Epithelial cell of esophagus (primary cell): ENCODE measurements around the gene BAHD1.
A peak's percentile ranks its signal among the peaks of the same experiment; 100 is the strongest.

Experiments used
- DNase-seq: peaks from one replicate; pipeline ENCODE4 v3.0.0; 2010; ENCODE audit warnings: low read depth
- H3K4me3 ChIP-seq: 2 replicates; pipeline ENCODE4 v1.5.1; 2011; ENCODE audit warnings: mild to moderate bottlenecking, low read length, control low read depth
- CTCF ChIP-seq: IDR thresholded peaks from 2 replicates; pipeline ENCODE4 v1.5.1; 2011; ENCODE audit warnings: low read depth, mild to moderate bottlenecking, low read length, control low read depth, inconsistent platforms; ENCODE audit not compliant: insufficient read depth; ENCODE audit errors: missing control alignments

Gene BAHD1

GRCh38 chr15:40483919-40484318 lies 43.2 kb downstream of the BAHD1 start:
- no peak overlapping the region for H3K4me3 ChIP-seq
- DNase-seq: no peak
- TF ChIP-seq CTCF: no peak

GRCh38 chr15:40486066-40486770 lies 45.5 kb downstream of the BAHD1 start:
- H3K4me3 ChIP-seq: no peak overlapping the region
- no peak for TF ChIP-seq CTCF
- DNase-seq: no peak

- TF ChIP-seq CTCF: no peak
- H3K4me3 ChIP-seq: no peak overlapping the region
- DNase-seq: no peak
These were observed 47.3 kb downstream of the BAHD1 start for GRCh38 chr15:40487816-40488682.

- peak overlapping the region; percentile 7 for H3K4me3 ChIP-seq
- no peak for DNase-seq
- no peak for TF ChIP-seq CTCF
These were observed 48.8 kb downstream of the BAHD1 start for GRCh38 chr15:40489274-40490175.

GRCh38 chr15:40493089-40493840 lies 52.5 kb downstream of the BAHD1 start:
- DNase-seq: peak; percentile 84
- H3K4me3 ChIP-seq: no peak overlapping the region
- no peak for TF ChIP-seq CTCF

- no peak for DNase-seq
- H3K4me3 ChIP-seq: no peak overlapping the region
- TF ChIP-seq CTCF: no peak
These were observed 54.8 kb downstream of the BAHD1 start for GRCh38 chr15:40495516-40495915.
